HG03378 (cell line): ENCODE data around the gene MSH3.
"Not testable (repeated sequence)": the region's sequence is repeated elsewhere in the genome, so short reads cannot be mapped to it uniquely, and the experiment has no call there.

ENCODE experiments used
- ATAC-seq: cut with Tn5 transposase; IDR thresholded peaks from one replicate; pipeline ENCODE4 v1.9.1; 2021; ENCODE audit warnings: mild to moderate bottlenecking, moderate library complexity; ENCODE audit not compliant: unreplicated experiment

The MSH3 gene

GRCh38 chr5:80884929-80885328 is 230.5 kb downstream of the MSH3 start:
- ATAC-seq, result no peak

GRCh38 chr5:80885396-80886000 is 231.0 kb downstream of the MSH3 start:
- no peak for ATAC-seq

GRCh38 chr5:80894083-80894482 is 239.6 kb downstream of the MSH3 start:
- no peak for ATAC-seq

GRCh38 chr5:80895523-80895922 is 241.1 kb downstream of the MSH3 start:
- ATAC-seq, result no peak

- ATAC-seq, result not testable (repeated sequence)
Measured at GRCh38 chr5:80902624-80903023, 248.2 kb downstream of the MSH3 start.

- no peak for ATAC-seq
Measured at GRCh38 chr5:80904533-80905187, 250.2 kb downstream of the MSH3 start.

GRCh38 chr5:80905405-80905804 is 251.0 kb downstream of the MSH3 start:
- no peak for ATAC-seq

- ATAC-seq, result no peak
Measured at GRCh38 chr5:80912479-80912878, 258.0 kb downstream of the MSH3 start.

GRCh38 chr5:80915716-80916115 is 261.3 kb downstream of the MSH3 start:
- ATAC-seq, result no peak

GRCh38 chr5:80916676-80917075 is 262.2 kb downstream of the MSH3 start:
- no peak for ATAC-seq

- ATAC-seq, result no peak
Measured at GRCh38 chr5:80917631-80918030, 263.2 kb downstream of the MSH3 start.

- no peak for ATAC-seq
Measured at GRCh38 chr5:80919678-80920196, 265.3 kb downstream of the MSH3 start.

- ATAC-seq, result no peak
Measured at GRCh38 chr5:80920333-80920732, 265.9 kb downstream of the MSH3 start.

- ATAC-seq, result no peak
Measured at GRCh38 chr5:80921026-80921425, 266.6 kb downstream of the MSH3 start.

- ATAC-seq, result no peak
Measured at GRCh38 chr5:80925931-80926330, 271.5 kb downstream of the MSH3 start.
